Globus pallidus (tissue), 1 donor: Measurements from ENCODE around the gene JDP2.

ENCODE experiments used
- DNase-seq: peaks from one replicate; pipeline ENCODE4 v3.0.0-alpha.2; 2015; ENCODE audit warnings: low spot score

JDP2 gene

GRCh38 chr14:75409316-75410205, 18.3 kb upstream of the JDP2 start:
- DNase-seq: no peak

GRCh38 chr14:75411214-75411540, 16.6 kb upstream of the JDP2 start:
- no peak for DNase-seq

- DNase-seq: no peak
These were observed 14.8 kb upstream of the JDP2 start for GRCh38 chr14:75413013-75413412.

- no peak for DNase-seq
These were observed 10.1 kb upstream of the JDP2 start for GRCh38 chr14:75417674-75418073.

- no peak for DNase-seq
These were observed 8.7 kb upstream of the JDP2 start for GRCh38 chr14:75418850-75419768.

GRCh38 chr14:75422169-75422568, 5.7 kb upstream of the JDP2 start:
- DNase-seq: no peak

- no peak for DNase-seq
These were observed 3.3 kb upstream of the JDP2 start for GRCh38 chr14:75424496-75424895.

GRCh38 chr14:75425446-75425845, 2.4 kb upstream of the JDP2 start:
- no peak for DNase-seq

GRCh38 chr14:75426332-75427125, 1.3 kb upstream of the JDP2 start:
- no peak for DNase-seq

GRCh38 chr14:75427126-75427481, 718 bp upstream of the JDP2 start:
- no peak for DNase-seq

GRCh38 chr14:75428230-75429104, 645 bp downstream of the JDP2 start:
- no peak for DNase-seq

GRCh38 chr14:75429562-75429961, 1.7 kb downstream of the JDP2 start:
- no peak for DNase-seq

- DNase-seq: no peak
These were observed 2.3 kb downstream of the JDP2 start for GRCh38 chr14:75430116-75430515.

GRCh38 chr14:75430526-75430925, 2.7 kb downstream of the JDP2 start:
- DNase-seq: no peak

- no peak for DNase-seq
These were observed 3.2 kb downstream of the JDP2 start for GRCh38 chr14:75430976-75431375.

GRCh38 chr14:75431827-75432226, 4.0 kb downstream of the JDP2 start:
- DNase-seq: no peak

- no peak for DNase-seq
These were observed 4.6 kb downstream of the JDP2 start for GRCh38 chr14:75432411-75432810.

- no peak for DNase-seq
These were observed 5.8 kb downstream of the JDP2 start for GRCh38 chr14:75433631-75434071.

GRCh38 chr14:75434138-75434889, 6.5 kb downstream of the JDP2 start:
- no peak for DNase-seq

GRCh38 chr14:75434890-75435248, 7.0 kb downstream of the JDP2 start:
- DNase-seq: no peak

GRCh38 chr14:75435473-75435872, 7.7 kb downstream of the JDP2 start:
- no peak for DNase-seq
